GM12878 (cell line): ENCODE data around the gene SEC16A. TPM values are rescaled to one million over a fixed set of nuclear protein-coding genes. Genes with fewer than 3 reads are reported as not detected.

Source experiments
- ATAC-seq: fragments of 200-7000 bp; cut with Tn5 transposase; 3 replicates; pipeline ENCODE4 v1.9.1; 2020; ENCODE audit warnings: mild to moderate bottlenecking, moderate library complexity
- BruUV-seq: library from RNA; stranded (reverse); fragments of 400-500 nt; replicated peaks from 2 replicates; lab custom pipeline; 2021; lab: Mats Ljungman, UMichigan
- CTCF ChIA-PET: fragments of 300-600 bp; sonication (Branson Sonifier 250); formaldehyde crosslinking; extraction: SDS; loops from one replicate; lab custom pipeline; 2021; ENCODE audit warnings: inconsistent platforms; lab: Yijun Ruan, JAX
- POLR2A ChIA-PET: fragments of 350-600 bp; formaldehyde crosslinking; extraction: SDS; loops from one replicate; lab custom pipeline; 2021; ENCODE audit warnings: inconsistent platforms; lab: Charles Lee
- RAD21 ChIA-PET: fragments of 300-600 bp; sonication (Branson Sonifier 250); formaldehyde crosslinking; loops from one replicate; lab custom pipeline; 2023; ENCODE audit warnings: antibody characterized with exemption; ENCODE audit not compliant: unreplicated experiment; lab: Charles Lee
- SMC1A ChIA-PET: fragments of 300-600 bp; sonication (Branson Sonifier 250); formaldehyde crosslinking; loops from one replicate; lab custom pipeline; 2023; ENCODE audit not compliant: unreplicated experiment, uncharacterized antibody; lab: Charles Lee
- DNase-seq: peaks from one replicate; pipeline ENCODE4 v3.0.0-alpha.2; 2011; ENCODE audit warnings: low read depth, low spot score
- FAIRE-seq: peaks from 3 replicates; lab custom pipeline; 2011; peaks lifted over from hg19 to GRCh38; lab: Jason Lieb, UNC
- H2AFZ ChIP-seq: 2 replicates; pipeline ENCODE4 v1.6.0; 2011; ENCODE audit warnings: low read depth, low read length, control low read depth; ENCODE audit not compliant: control insufficient read depth
- H3K27ac ChIP-seq: 2 replicates; pipeline ENCODE4 v1.5.1; 2011; ENCODE audit warnings: control low read depth; ENCODE audit not compliant: control insufficient read depth, insufficient read depth
- H3K27me3 ChIP-seq, 2 experiments: replicated peaks in 1 of 2; 2 replicates each; pipeline versions ENCODE4 v1.6.0 to v1.6.1; 2011; ENCODE audit warnings: low read length in 1 of 2; ENCODE audit not compliant: control insufficient read depth in 2 of 2, insufficient read depth in 2 of 2
- H3K36me3 ChIP-seq, 2 experiments: 2 replicates each; pipeline ENCODE4 v1.5.1; 2011; ENCODE audit warnings: low read length in 1 of 2; ENCODE audit not compliant: control insufficient read depth in 2 of 2, insufficient read depth in 2 of 2
- H3K4me1 ChIP-seq: 2 replicates; pipeline ENCODE4 v1.6.1; 2011; ENCODE audit warnings: mild to moderate bottlenecking, low read length, moderate library complexity, mixed read lengths; ENCODE audit not compliant: control insufficient read depth, insufficient read depth
- H3K4me2 ChIP-seq: 2 replicates; pipeline ENCODE4 v1.6.0; 2011; ENCODE audit warnings: control low read depth; ENCODE audit not compliant: control insufficient read depth, insufficient read depth
- H3K4me3 ChIP-seq: fragments of 200-600 bp; sonication (generic); 2 replicates; pipeline ENCODE4 v1.5.1; 2016
- H3K79me2 ChIP-seq: 2 replicates; pipeline ENCODE4 v1.6.0; 2011; ENCODE audit warnings: low read length; ENCODE audit not compliant: control insufficient read depth, insufficient read depth
- H3K9ac ChIP-seq: 2 replicates; pipeline ENCODE4 v1.8.0; 2011; ENCODE audit warnings: low read length, control low read depth, mixed read lengths; ENCODE audit not compliant: control insufficient read depth, insufficient read depth
- H3K9me3 ChIP-seq: replicated peaks from 3 replicates; pipeline ENCODE4 v1.5.1; 2011; ENCODE audit warnings: mild to moderate bottlenecking, low read length; ENCODE audit not compliant: control insufficient read depth, insufficient read depth
- H4K20me1 ChIP-seq: 2 replicates; pipeline ENCODE4 v1.6.0; 2011; ENCODE audit not compliant: control insufficient read depth, insufficient read depth
- CREB1 ChIP-seq: IDR thresholded peaks from 2 replicates; pipeline ENCODE4 v1.6.1; 2012; ENCODE audit warnings: low read depth, mild to moderate bottlenecking, inconsistent platforms
- EGR1 ChIP-seq, 2 experiments: IDR thresholded peaks; 1 replicate in 1 of 2; 2 replicates in 1 of 2; pipeline ENCODE4 v1.6.1; 2011 to 2012; ENCODE audit warnings: low read depth in 2 of 2, low read length in 2 of 2, borderline replicate concordance in 1 of 2, mild to moderate bottlenecking in 1 of 2, moderate library complexity in 1 of 2
- NRF1 ChIP-seq: conservative IDR thresholded peaks from 2 replicates; pipeline ENCODE4 v1.6.1; 2011; ENCODE audit warnings: mild to moderate bottlenecking, low read depth, low read length, improper control_type of control experiment
- SUZ12 ChIP-seq: fragments of 200-600 bp; sonication (generic); IDR thresholded peaks from one replicate; pipeline ENCODE4 v1.6.1; 2018; ENCODE audit warnings: antibody characterized with exemption, mild to moderate bottlenecking; ENCODE audit not compliant: unreplicated experiment
- ZSCAN29 ChIP-seq: fragments of 450-650 bp; IDR thresholded peaks from 2 replicates; pipeline ENCODE4 v1.6.1; 2017; ENCODE audit warnings: mild to moderate bottlenecking, moderate library complexity
- WGBS: methylation state at CpG from one replicate; pipeline ENCODE4 v1.1.6; 2016; ENCODE audit warnings: low lambda C conversion rate; ENCODE audit not compliant: insufficient replicate concordance, insufficient coverage; ENCODE audit errors: missing lambda C conversion rate; 5-methylcytosine and 5-hydroxymethylcytosine counted together
- in situ Hi-C: fragments of 300-500 bp; cut with MboI; formaldehyde crosslinking; loops from 9 replicates; pipeline ENCODE4 v1.14.3; 2018; ENCODE audit warnings: mixed read lengths
- intact Hi-C: fragments of 100-400 bp; cut with micrococcal nuclease; formaldehyde crosslinking; loops from one replicate; pipeline ENCODE4 v1.14.2; 2022; ENCODE audit not compliant: unreplicated experiment
- polyA plus RNA-seq, 11 experiments: library from polyadenylated mRNA; depleted of rRNA in 4 of 11; unstranded in 6 of 11; stranded (reverse) in 5 of 11; fragments of >200 nt; fragmentation: Nextera tagmentation in 4 of 11; fragmentation: Illumina TruSeq in 1 of 11; extraction: Ambion mirVana in 4 of 11; extraction: Trizol in 1 of 11; gene quantifications; 1 replicate in 1 of 11; 2 replicates in 10 of 11; pipeline versions ENCODE4 v1.2.1 to v1.2.3, GENCODE V29; 2011 to 2016; ENCODE audit warnings: inconsistent platforms in 2 of 11, missing spikeins in 2 of 11, low read depth in 1 of 11
- total RNA-seq, 4 experiments: library from RNA; depleted of rRNA in 3 of 4; stranded (reverse); fragments of >200 nt in 3 of 4; fragmentation: Illumina TruSeq in 1 of 4; extraction: Trizol in 1 of 4; gene quantifications; 2 replicates each; pipeline versions ENCODE4 v1.2.1 to v1.2.3, GENCODE V29; 2013 to 2021
- TF ChIP-seq, protein P1 (sequence below): fragments of 150-350 bp; IDR thresholded peaks from 2 replicates; pipeline ENCODE4 v1.6.1; 2016; ENCODE audit warnings: low read depth, low read length
- TF ChIP-seq, protein P2 (sequence below): IDR thresholded peaks from 2 replicates; pipeline ENCODE4 v1.6.1; 2012; ENCODE audit warnings: low read depth, low read length, improper control_type of control experiment

Gene SEC16A
- total and polyA plus RNA-seq, 10 of the 15 experiments (the other 5 are each of a cell fraction or from before 2014, with no cell fraction given) = 9.9 to 59.1 (median 21.7) TPM

DNA sequence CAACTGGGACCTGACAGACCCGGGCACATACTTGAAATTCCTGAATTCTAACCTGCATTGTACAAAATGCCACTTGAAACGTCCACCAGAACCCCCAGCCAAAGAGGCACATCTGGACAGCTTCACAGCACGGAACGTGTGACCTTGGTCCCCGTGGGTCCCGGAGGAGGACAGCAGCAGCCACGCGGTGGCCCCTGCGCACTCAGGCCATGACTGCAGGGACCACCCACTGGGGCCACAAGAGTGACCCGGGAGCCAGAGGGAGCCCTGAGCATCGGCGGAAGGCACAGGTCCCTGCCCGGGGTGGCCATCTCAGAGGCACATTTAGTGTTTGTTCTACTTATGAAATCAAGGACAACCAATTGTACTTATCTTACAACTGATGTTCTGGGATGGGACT is 80.8 kb downstream of the SEC16A start:
- SMC1A ChIA-PET = no interaction called here
- no peak overlapping the region for H3K4me3 ChIP-seq
- no peak for DNase-seq
- BruUV-seq = no TSS peak
- TF ChIP-seq CREB1 = no peak
- TF ChIP-seq, protein P1, sequence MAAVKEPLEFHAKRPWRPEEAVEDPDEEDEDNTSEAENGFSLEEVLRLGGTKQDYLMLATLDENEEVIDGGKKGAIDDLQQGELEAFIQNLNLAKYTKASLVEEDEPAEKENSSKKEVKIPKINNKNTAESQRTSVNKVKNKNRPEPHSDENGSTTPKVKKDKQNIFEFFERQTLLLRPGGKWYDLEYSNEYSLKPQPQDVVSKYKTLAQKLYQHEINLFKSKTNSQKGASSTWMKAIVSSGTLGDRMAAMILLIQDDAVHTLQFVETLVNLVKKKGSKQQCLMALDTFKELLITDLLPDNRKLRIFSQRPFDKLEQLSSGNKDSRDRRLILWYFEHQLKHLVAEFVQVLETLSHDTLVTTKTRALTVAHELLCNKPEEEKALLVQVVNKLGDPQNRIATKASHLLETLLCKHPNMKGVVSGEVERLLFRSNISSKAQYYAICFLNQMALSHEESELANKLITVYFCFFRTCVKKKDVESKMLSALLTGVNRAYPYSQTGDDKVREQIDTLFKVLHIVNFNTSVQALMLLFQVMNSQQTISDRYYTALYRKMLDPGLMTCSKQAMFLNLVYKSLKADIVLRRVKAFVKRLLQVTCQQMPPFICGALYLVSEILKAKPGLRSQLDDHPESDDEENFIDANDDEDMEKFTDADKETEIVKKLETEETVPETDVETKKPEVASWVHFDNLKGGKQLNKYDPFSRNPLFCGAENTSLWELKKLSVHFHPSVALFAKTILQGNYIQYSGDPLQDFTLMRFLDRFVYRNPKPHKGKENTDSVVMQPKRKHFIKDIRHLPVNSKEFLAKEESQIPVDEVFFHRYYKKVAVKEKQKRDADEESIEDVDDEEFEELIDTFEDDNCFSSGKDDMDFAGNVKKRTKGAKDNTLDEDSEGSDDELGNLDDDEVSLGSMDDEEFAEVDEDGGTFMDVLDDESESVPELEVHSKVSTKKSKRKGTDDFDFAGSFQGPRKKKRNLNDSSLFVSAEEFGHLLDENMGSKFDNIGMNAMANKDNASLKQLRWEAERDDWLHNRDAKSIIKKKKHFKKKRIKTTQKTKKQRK = no peak
- no peak for TF ChIP-seq NRF1
- no peak for TF ChIP-seq ZSCAN29
- TF ChIP-seq SUZ12 = no peak
- TF ChIP-seq EGR1 (IDR thresholded peaks at IDR 0.05; ENCODE audit: borderline replicate concordance in 1 of 2, low read depth in 2 of 2, low read length in 2 of 2) = no peak
- TF ChIP-seq, protein P2, sequence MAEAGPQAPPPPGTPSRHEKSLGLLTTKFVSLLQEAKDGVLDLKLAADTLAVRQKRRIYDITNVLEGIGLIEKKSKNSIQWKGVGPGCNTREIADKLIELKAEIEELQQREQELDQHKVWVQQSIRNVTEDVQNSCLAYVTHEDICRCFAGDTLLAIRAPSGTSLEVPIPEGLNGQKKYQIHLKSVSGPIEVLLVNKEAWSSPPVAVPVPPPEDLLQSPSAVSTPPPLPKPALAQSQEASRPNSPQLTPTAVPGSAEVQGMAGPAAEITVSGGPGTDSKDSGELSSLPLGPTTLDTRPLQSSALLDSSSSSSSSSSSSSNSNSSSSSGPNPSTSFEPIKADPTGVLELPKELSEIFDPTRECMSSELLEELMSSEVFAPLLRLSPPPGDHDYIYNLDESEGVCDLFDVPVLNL = no peak
- TF ChIP-seq, all 136 proteins: peak for 0
- Histone ChIP-seq H2AFZ (no peak overlapping the region), H3K27me3 (no peaks in the 10 kb centered on the region), H4K20me1 (no peaks in the 10 kb centered on the region), H3K9me3 (no peaks in the 10 kb centered on the region), H3K4me2 (no peak overlapping the region), H3K9ac (no peak overlapping the region), H3K27ac (no peak overlapping the region), H3K79me2 (peaks cover 30% of the 10 kb centered on the region), H3K4me1 (peaks cover 38% of the 10 kb centered on the region), H3K36me3 (peaks cover 8 to 16% of the 10 kb centered on the region in 2 experiments; a peak in 3 of 4 replicates)
- no peak for ATAC-seq
- ChIA-PET POLR2A (interaction anchor here (2.4 kb wide), 1 partner anchor 7 kb away, joined by 11 read pairs; the partner anchor contains the start of genes ENTR1 and PMPCA), CTCF (interaction anchor here (1.0 to 2.3 kb wide), 4 partner anchors 39 to 90 kb away, joined by 3 to 10 read pairs (median 6); partner anchors contain the start of gene DNLZ), RAD21 (interaction anchor here (1.0 to 1.7 kb wide), 2 partner anchors 8 to 39 kb away, joined by 3 to 6 read pairs; partner anchors contain the start of gene DNLZ)
- in situ Hi-C loops = no loop called here
- intact Hi-C loops = no loop called here
- WGBS = 92% methylated on average over 13 of the region's 13 CpGs
- FAIRE-seq = no peak
